SU-DHL-6 (cell line): Measurements from ENCODE around the gene GYG1.

Experiments
- H2AFZ ChIP-seq: fragments of 200-600 bp; sonication (generic); 2 replicates; pipeline ENCODE4 v1.6.1; 2014; ENCODE audit warnings: low read depth, mild to moderate bottlenecking, moderate library complexity, mixed read lengths, antibody characterized with exemption, low read length; ENCODE audit not compliant: severe bottlenecking
- H3F3A ChIP-seq: fragments of 200-600 bp; shearing (Covaris generic); 2 replicates; pipeline ENCODE4 v1.6.0; 2016; ENCODE audit warnings: antibody characterized with exemption, mild to moderate bottlenecking; ENCODE audit not compliant: insufficient read depth
- H3K27ac ChIP-seq: fragments of 200-600 bp; sonication (generic); 2 replicates; pipeline ENCODE4 v1.5.1; 2016; ENCODE audit warnings: low read depth, mild to moderate bottlenecking, low read length, moderate library complexity, mixed read lengths
- H3K27me3 ChIP-seq: fragments of 200-600 bp; sonication (generic), shearing (Covaris generic); 2 replicates; pipeline ENCODE4 v1.6.0; 2014; ENCODE audit warnings: mild to moderate bottlenecking, low read length
- H3K36me3 ChIP-seq: fragments of 200-600 bp; sonication (generic); 2 replicates; pipeline ENCODE4 v1.6.1; 2014; ENCODE audit warnings: mild to moderate bottlenecking, low read length, mixed read lengths
- H3K4me2 ChIP-seq: fragments of 300-600, 200-600 bp; shearing (Covaris generic), sonication (generic); 2 replicates; pipeline ENCODE4 v1.6.0; 2014; ENCODE audit warnings: low read length, low read depth, mild to moderate bottlenecking; ENCODE audit not compliant: poor library complexity, severe bottlenecking
- H3K4me3 ChIP-seq: fragments of 200-600 bp; sonication (generic); 2 replicates; pipeline ENCODE4 v1.5.1; 2014; ENCODE audit warnings: antibody characterized with exemption, low read length, mild to moderate bottlenecking, mixed read lengths; ENCODE audit not compliant: insufficient read depth, poor library complexity, severe bottlenecking
- H3K79me2 ChIP-seq: fragments of 200-600 bp; sonication (generic); 2 replicates; pipeline ENCODE4 v1.6.1; 2014; ENCODE audit warnings: mild to moderate bottlenecking, low read length, moderate library complexity; ENCODE audit not compliant: insufficient read depth
- H3K9ac ChIP-seq: fragments of 200-600 bp; sonication (generic); 2 replicates; pipeline ENCODE4 v1.7.0; 2014; ENCODE audit warnings: mild to moderate bottlenecking, low read length
- H3K9me2 ChIP-seq: fragments of 200-600 bp; sonication (generic); replicated peaks from 2 replicates; pipeline ENCODE4 v1.6.1; 2014; ENCODE audit warnings: low read length; ENCODE audit not compliant: insufficient read depth
- H3K9me3 ChIP-seq: fragments of 200-600 bp; sonication (generic); 2 replicates; pipeline ENCODE4 v1.6.1; 2014; ENCODE audit warnings: low read length, mixed read lengths; ENCODE audit not compliant: insufficient read depth
- H4K20me1 ChIP-seq: fragments of 200-600 bp; sonication (generic); 2 replicates; pipeline ENCODE4 v1.6.1; 2014; ENCODE audit warnings: low read depth, mild to moderate bottlenecking, antibody characterized with exemption, low read length, moderate library complexity, mixed read lengths
- CTCF ChIP-seq: fragments of 200-600 bp; sonication (generic); IDR thresholded peaks from one replicate; pipeline ENCODE4 v1.5.1; 2017; ENCODE audit warnings: antibody characterized with exemption, mild to moderate bottlenecking, low read length, moderate library complexity; ENCODE audit not compliant: insufficient read depth, poor library complexity, severe bottlenecking
- EZH2phosphoT487 ChIP-seq: fragments of 200-600 bp; sonication (generic), shearing (Covaris generic); conservative IDR thresholded peaks from 2 replicates; pipeline ENCODE4 v1.6.1; 2018; ENCODE audit warnings: mild to moderate bottlenecking, antibody characterized with exemption, low read length, moderate library complexity, mixed read lengths

The GYG1 gene

GRCh38 chr3:149055575-149055974 is 64.2 kb downstream of the GYG1 start:
- no peaks in the 10 kb centered on the region for H3K79me2 ChIP-seq
- peaks cover 44% of the 10 kb centered on the region for H3K36me3 ChIP-seq
- 0 out of 2 replicates have a peak, but pooled peaks cover 3% of the 10 kb centered on the region for H3F3A ChIP-seq
- TF ChIP-seq EZH2phosphoT487 = no peak
- no peak overlapping the region for H3K4me3 ChIP-seq
- no peaks in the 10 kb centered on the region for H3K9me3 ChIP-seq
- H3K9ac ChIP-seq = no peak overlapping the region
- no peak overlapping the region for H3K27ac ChIP-seq
- H4K20me1 ChIP-seq = no peaks in the 10 kb centered on the region
- H3K9me2 ChIP-seq = no peaks in the 10 kb centered on the region
- H3K4me2 ChIP-seq = no peak overlapping the region
- H2AFZ ChIP-seq = no peak overlapping the region
- no peaks in the 10 kb centered on the region for H3K27me3 ChIP-seq

GRCh38 chr3:149058198-149058597 is 66.9 kb downstream of the GYG1 start:
- TF ChIP-seq EZH2phosphoT487 (no peak), CTCF (no peak)
- H3F3A ChIP-seq = 0 out of 2 replicates have a peak, but pooled peaks cover 3% of the 10 kb centered on the region
- H3K79me2 ChIP-seq = no peaks in the 10 kb centered on the region
- no peak overlapping the region for H3K27ac ChIP-seq
- H4K20me1 ChIP-seq = no peaks in the 10 kb centered on the region
- H3K36me3 ChIP-seq = peaks cover 53% of the 10 kb centered on the region
- H2AFZ ChIP-seq = no peak overlapping the region
- no peaks in the 10 kb centered on the region for H3K9me3 ChIP-seq
- H3K4me3 ChIP-seq = no peak overlapping the region
- H3K4me2 ChIP-seq = no peak overlapping the region
- no peaks in the 10 kb centered on the region for H3K9me2 ChIP-seq
- H3K27me3 ChIP-seq = no peaks in the 10 kb centered on the region
- H3K9ac ChIP-seq = no peak overlapping the region

- H3K9me3 ChIP-seq = no peaks in the 10 kb centered on the region
- H4K20me1 ChIP-seq = no peaks in the 10 kb centered on the region
- H3K36me3 ChIP-seq = peaks cover 53% of the 10 kb centered on the region
- 0 out of 2 replicates have a peak, but pooled peaks cover 3% of the 10 kb centered on the region for H3F3A ChIP-seq
- H3K9me2 ChIP-seq = no peaks in the 10 kb centered on the region
- no peak overlapping the region for H3K4me3 ChIP-seq
- H3K79me2 ChIP-seq = no peaks in the 10 kb centered on the region
- H3K4me2 ChIP-seq = no peak overlapping the region
- H3K27ac ChIP-seq = no peak overlapping the region
- no peak overlapping the region for H3K9ac ChIP-seq
- H2AFZ ChIP-seq = no peak overlapping the region
- no peak for TF ChIP-seq EZH2phosphoT487
- TF ChIP-seq CTCF = no peak
- H3K27me3 ChIP-seq = no peaks in the 10 kb centered on the region
These were observed 67.3 kb downstream of the GYG1 start for GRCh38 chr3:149058602-149059001.

GRCh38 chr3:149061776-149062175 is 70.4 kb downstream of the GYG1 start:
- no peak overlapping the region for H3K9ac ChIP-seq
- H3F3A ChIP-seq = 0 out of 2 replicates have a peak, but pooled peaks cover 3% of the 10 kb centered on the region
- H3K79me2 ChIP-seq = no peaks in the 10 kb centered on the region
- peaks cover 46% of the 10 kb centered on the region for H3K36me3 ChIP-seq
- no peak overlapping the region for H3K27ac ChIP-seq
- H3K27me3 ChIP-seq = no peaks in the 10 kb centered on the region
- H4K20me1 ChIP-seq = no peaks in the 10 kb centered on the region
- H3K9me2 ChIP-seq = no peaks in the 10 kb centered on the region
- no peak overlapping the region for H2AFZ ChIP-seq
- no peak overlapping the region for H3K4me3 ChIP-seq
- H3K9me3 ChIP-seq = no peaks in the 10 kb centered on the region
- H3K4me2 ChIP-seq = no peak overlapping the region
- no peak for TF ChIP-seq EZH2phosphoT487
- TF ChIP-seq CTCF = no peak
